ENCODE data around the gene NOP9.

DNA sequence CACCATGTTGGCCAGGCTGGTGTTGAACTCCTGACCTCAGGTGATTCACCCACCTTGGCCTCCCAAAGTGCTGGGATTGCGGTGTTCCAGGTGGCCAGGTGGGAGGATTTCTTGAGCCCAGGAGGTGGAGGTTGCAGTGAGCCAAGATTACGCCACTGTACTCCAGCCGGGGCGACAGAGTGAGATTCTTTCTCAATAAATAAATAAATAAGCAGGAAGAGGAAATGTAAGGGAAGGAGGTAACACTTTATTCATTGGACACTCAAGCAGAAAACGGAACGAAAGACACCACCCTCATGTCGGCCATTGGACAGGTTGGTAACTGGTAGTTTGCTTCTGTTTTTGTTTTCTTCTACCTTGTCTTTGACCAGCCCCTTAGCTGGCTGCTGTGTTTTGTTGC, 55.4 kb downstream of the NOP9 start:
- no peak for TF ChIP-seq EP300 (IDR thresholded peaks at IDR 0.05; ENCODE audit: borderline replicate concordance)
- no peak for TF ChIP-seq EGR1 (IDR thresholded peaks at IDR 0.05)
- no peak for TF ChIP-seq YY1 (IDR thresholded peaks at IDR 0.05; ENCODE audit: low read depth)
- no peak for TF ChIP-seq TAF1 (IDR thresholded peaks at IDR 0.05; ENCODE audit: low read depth)
- TF ChIP-seq, protein P1, sequence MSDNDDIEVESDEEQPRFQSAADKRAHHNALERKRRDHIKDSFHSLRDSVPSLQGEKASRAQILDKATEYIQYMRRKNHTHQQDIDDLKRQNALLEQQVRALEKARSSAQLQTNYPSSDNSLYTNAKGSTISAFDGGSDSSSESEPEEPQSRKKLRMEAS (IDR thresholded peaks at IDR 0.05): no peak
- TF ChIP-seq RAD21 (IDR thresholded peaks at IDR 0.05; ENCODE audit: low read depth): no peak
- no peak for TF ChIP-seq CEBPB (IDR thresholded peaks at IDR 0.05)
- TF ChIP-seq FOXM1 (IDR thresholded peaks at IDR 0.05; ENCODE audit: borderline replicate concordance, low read depth): no peak
